ENCODE results near the gene HLA-DOA.

DNA sequence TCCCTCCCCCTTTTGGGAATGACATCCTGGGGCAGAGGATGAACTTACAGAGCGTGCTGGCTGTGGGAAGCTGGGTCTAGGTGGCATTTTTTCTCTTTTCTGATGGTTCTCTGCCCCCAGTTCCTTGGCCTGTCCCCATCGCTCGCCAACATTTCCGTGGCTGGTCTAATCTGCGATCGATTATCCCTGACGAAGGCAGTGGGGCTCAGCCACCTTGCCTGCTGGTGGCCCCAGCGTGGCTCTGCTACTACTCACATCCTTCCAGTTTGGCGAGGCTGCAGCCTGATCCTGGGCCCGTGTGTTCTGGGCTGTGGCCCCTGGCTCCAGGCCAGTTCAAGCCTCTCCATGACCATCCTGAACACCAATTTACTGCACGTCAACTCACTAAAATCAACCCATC is 6.4 kb upstream of the HLA-DOA start:
- TF ChIP-seq, protein P1, sequence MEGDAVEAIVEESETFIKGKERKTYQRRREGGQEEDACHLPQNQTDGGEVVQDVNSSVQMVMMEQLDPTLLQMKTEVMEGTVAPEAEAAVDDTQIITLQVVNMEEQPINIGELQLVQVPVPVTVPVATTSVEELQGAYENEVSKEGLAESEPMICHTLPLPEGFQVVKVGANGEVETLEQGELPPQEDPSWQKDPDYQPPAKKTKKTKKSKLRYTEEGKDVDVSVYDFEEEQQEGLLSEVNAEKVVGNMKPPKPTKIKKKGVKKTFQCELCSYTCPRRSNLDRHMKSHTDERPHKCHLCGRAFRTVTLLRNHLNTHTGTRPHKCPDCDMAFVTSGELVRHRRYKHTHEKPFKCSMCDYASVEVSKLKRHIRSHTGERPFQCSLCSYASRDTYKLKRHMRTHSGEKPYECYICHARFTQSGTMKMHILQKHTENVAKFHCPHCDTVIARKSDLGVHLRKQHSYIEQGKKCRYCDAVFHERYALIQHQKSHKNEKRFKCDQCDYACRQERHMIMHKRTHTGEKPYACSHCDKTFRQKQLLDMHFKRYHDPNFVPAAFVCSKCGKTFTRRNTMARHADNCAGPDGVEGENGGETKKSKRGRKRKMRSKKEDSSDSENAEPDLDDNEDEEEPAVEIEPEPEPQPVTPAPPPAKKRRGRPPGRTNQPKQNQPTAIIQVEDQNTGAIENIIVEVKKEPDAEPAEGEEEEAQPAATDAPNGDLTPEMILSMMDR (IDR thresholded peaks at IDR 0.05), result no peak
- TF ChIP-seq EZH2 (IDR thresholded peaks at IDR 0.05; ENCODE audit: borderline replicate concordance, insufficient read depth, low read depth, low read length, poor library complexity, severe bottlenecking), result no peak

Data from B cell (primary cell).